Bladder microvascular endothelial cell (primary cell): Measurements from ENCODE around the gene ZNF71. TPM values are rescaled to one million over a fixed set of nuclear protein-coding genes. Genes with fewer than 3 reads are reported as not detected.

Experiments used
- total RNA-seq: library from RNA; depleted of rRNA; stranded (reverse); fragments of >200 nt; gene quantifications from 2 replicates; pipeline ENCODE4 v1.2.3, GENCODE V29; 2014

Gene ZNF71
- total RNA-seq, result 10.8 and 25.5 TPM in 2 replicates

DNA sequence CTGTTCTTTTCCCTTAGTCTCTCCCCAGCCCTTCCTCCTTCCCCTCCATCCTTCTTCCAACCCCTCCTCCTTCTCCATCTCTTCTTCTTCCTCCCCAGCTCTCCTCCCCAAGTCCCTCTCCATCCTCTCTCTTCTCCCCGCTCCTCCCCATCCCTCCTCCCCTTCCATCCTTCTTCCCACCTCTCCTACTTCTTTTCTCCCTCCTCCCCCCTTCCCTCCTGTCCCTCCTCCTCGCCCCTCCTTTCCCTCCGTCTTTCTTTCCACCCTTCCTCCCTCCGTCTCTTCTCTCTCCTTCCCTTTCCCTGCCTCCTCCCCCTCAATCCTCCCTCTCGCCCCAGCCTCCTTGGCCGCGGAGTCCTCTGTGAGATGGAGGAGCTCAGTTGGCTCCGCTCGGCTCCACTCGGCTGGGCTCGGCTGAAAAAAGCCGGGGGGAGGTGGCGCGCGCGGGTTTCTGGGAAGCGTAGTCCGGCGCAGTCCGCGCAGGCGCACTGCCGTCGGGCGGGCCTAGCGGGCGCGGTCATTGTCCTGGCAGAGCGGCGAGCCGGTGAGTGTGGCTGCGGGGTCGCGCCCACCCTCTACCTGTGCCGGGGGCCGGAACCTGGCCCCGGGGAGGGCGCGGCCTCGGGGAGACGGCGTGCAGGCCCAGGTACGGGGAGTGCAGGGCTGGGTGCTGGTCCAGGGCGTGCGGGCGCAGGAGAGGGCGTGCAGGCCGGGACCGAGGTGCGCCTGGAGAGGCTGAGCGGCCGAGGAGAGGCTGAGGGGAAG is at the start of gene ZNF71:
TSS of gene ZNF71 (plus strand) at position 520 of the 765 bp plus-strand sequence. CDS start 6,257 bp downstream, outside the sequence.

DNA sequence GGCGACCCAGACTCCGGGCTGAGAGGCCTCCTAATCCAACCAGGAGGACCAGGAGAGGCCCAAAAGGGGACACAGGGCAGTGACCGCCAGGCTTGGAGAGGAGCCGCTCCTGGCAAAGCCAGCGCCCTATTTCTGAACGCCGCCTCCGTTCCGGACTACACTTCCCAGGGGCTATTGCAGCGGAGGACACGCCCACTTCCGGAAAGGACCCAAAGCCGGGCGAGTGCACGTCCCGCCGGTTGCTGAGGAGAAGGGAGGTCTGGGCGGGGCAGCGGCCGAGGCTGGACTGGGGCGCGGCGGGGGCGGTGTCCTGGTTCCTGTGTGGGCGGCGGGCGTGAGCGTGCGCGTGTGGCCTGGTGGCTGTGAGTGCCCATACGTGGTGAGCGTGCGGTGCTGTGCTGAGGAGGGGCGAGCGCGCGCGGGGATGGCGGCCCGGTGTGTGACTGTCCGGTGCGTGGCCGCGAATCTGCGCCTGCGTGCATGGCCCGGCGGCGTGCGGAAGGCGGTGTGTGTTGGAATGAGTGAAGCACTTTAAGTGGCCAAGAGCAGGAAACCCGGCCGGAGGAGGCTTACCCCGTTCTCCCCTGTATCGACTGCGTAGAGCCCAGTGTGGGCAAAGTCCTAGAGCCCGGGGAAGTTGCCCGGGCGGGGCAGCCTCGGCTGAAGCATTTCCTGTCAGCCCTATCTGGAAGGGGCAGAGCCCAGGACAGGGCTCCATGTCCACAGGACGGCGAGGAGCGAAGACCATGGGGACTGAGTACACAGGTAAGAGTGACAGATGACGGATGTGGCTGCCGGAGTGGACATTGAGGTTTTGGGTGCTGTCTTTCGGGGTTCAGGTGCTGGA is 27.6 kb upstream of the ZNF71 start, which contains the start of gene ZNF470:
TSS of gene ZNF470 (plus strand) at position 195 of the 847 bp plus-strand sequence. CDS start 2,844 bp downstream, outside the sequence.

GRCh38 chr19:56642711-56643459 is 47.8 kb downstream of the ZNF71 start, which contains the start of gene SMIM17:
SMIM17 (plus strand) TSS chr19:56643159; CDS start chr19:56645668, 2,509 bp downstream.

GRCh38 chr19:56671613-56671994 is 76.5 kb downstream of the ZNF71 start, which contains the start of gene ZNF835:
ZNF835 (minus strand) TSS chr19:56671757; CDS start chr19:56665198, 6,559 bp downstream.

Other genes starting within 250 kb of the ZNF71 start
- 1.6 and 3.3 TPM in 2 replicates for gene ZNF582, start 201.8 kb upstream of the ZNF71 start, total RNA-seq
- gene ZNF583, start 191.0 kb upstream of the ZNF71 start, total RNA-seq, result 1.5 and 5.7 TPM in 2 replicates
- gene ZNF667, start 118.0 kb upstream of the ZNF71 start, total RNA-seq, result 1.5 and 4.5 TPM in 2 replicates
- gene ZNF471, start 87.4 kb upstream of the ZNF71 start, total RNA-seq, result 1.1 and 2.9 TPM in 2 replicates
- gene ZFP28, start 56.4 kb upstream of the ZNF71 start, total RNA-seq, result 4.9 and 7.7 TPM in 2 replicates
- 2.8 and 6.6 TPM in 2 replicates for gene ZNF470, start 27.8 kb upstream of the ZNF71 start, total RNA-seq
- 0.16 and 0.63 TPM in 2 replicates for gene SMIM17, start 47.9 kb downstream of the ZNF71 start, total RNA-seq
- 0.16 and 0.38 TPM in 2 replicates for gene ZNF835, start 76.5 kb downstream of the ZNF71 start, total RNA-seq
- 0.32 and 0.76 TPM in 2 replicates for gene PEG3, start 245.4 kb downstream of the ZNF71 start, total RNA-seq
- gene ZIM2, start 245.4 kb downstream of the ZNF71 start, total RNA-seq, result not detected in 2 replicates